GM18502 (cell line): ENCODE measurements around the gene SLC41A3.
"Not testable (repeated sequence)": the region's sequence is repeated elsewhere in the genome, so short reads cannot be mapped to it uniquely, and the experiment has no call there.

ENCODE experiments used
- ATAC-seq: cut with Tn5 transposase; IDR thresholded peaks from one replicate; pipeline ENCODE4 v1.9.1; 2021; ENCODE audit warnings: mild to moderate bottlenecking; ENCODE audit not compliant: unreplicated experiment, poor library complexity

Gene SLC41A3

GRCh38 chr3:126056681-126057500 is 27.0 kb downstream of the SLC41A3 start:
- ATAC-seq: no peak

DNA sequence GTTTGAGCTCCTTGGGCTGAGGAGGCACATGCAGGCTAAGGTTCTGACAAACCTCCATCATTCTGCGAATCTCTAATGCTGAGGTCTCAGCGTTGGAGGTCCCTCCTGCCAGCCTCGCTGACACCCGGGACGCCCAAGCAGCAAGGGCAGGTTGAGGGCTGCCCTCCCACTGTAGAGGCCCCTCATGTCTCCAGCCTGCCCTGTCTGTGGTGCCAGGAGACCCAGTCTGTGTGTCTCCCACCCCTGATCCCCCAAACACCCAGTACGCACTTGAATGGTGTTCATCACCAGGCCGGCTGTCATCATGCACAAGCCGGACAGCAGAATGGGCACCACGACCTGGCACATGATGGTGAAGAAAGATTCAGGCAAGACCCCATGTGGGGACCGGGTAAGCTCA is 27.8 kb downstream of the SLC41A3 start:
- ATAC-seq: no peak

DNA sequence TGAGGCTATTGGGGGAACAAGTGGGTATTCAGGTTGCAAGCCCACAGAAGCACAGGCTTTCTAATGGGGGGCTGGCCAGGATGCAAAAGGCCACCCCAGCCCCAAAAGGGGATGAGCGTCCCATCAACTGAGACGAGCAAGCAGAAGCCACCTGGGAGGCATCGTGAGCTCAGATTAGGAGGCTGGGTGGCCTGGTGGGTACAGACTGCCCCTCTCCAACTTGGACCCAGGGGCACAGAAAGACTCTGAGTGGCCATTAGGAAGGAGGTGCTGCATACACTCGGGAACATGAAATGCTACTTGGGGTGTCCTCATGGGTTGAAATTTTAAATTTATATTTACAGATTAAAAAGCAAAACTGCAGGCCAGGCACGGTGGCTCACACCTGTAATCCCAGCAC is 29.1 kb downstream of the SLC41A3 start:
- no peak for ATAC-seq

DNA sequence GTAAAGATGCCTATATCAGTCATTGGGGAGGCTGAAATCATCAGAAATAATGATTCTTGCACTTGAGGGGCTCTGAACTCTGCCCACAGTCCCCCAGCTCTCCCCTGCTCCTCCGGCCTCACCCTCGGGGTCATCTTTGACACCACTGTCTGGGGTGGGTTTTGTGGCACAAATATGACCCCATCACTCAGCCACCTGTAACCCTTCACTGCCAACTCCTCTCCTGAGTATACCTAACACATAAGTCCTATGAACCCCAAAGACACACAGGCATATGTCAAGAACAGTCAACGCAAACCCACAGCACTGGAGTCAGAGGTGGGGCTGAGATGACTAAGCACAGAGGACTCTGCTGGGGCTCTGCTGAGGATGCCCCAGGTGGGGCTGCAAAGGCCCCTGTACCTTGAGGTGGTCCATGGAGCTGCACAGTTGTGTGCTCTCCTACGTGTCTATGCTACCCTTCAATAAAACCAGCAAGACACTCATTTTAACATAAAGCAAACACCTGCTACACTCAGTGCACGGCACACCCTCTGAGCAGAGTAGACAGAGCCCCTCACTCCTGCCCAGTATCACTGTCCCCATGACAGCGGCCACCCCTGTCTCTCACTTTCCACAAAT is 29.9 kb downstream of the SLC41A3 start:
- no peak for ATAC-seq

- ATAC-seq: no peak
Observed at GRCh38 chr3:126053513-126053912, 30.4 kb downstream of the SLC41A3 start.

GRCh38 chr3:126052196-126053058 is 31.5 kb downstream of the SLC41A3 start:
- no peak for ATAC-seq

- ATAC-seq: no peak
Observed at GRCh38 chr3:126051741-126052140, 32.2 kb downstream of the SLC41A3 start.

GRCh38 chr3:126051234-126051633 is 32.7 kb downstream of the SLC41A3 start:
- no peak for ATAC-seq

DNA sequence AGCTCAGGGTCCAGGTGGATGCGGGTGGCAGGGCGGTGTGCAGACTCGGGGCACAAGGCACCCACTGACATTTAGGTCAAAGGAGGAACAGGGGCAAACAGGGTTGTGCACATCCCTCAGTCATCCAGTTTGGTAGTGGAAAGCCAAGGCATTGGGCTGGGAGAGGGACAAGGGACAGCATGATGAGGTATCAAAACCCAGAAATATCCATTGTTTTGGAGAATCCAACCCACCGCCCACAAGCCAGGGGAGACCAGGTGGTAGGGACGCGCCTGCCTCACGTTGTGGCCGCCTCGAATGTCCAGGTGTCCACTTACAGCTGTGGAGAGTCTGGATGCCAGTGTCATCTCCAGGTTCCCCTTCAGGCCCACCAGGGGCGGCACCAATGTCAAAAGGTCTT is 33.3 kb downstream of the SLC41A3 start:
- no peak for ATAC-seq

- ATAC-seq: no peak
Observed at GRCh38 chr3:126050050-126050392, 33.9 kb downstream of the SLC41A3 start.

DNA sequence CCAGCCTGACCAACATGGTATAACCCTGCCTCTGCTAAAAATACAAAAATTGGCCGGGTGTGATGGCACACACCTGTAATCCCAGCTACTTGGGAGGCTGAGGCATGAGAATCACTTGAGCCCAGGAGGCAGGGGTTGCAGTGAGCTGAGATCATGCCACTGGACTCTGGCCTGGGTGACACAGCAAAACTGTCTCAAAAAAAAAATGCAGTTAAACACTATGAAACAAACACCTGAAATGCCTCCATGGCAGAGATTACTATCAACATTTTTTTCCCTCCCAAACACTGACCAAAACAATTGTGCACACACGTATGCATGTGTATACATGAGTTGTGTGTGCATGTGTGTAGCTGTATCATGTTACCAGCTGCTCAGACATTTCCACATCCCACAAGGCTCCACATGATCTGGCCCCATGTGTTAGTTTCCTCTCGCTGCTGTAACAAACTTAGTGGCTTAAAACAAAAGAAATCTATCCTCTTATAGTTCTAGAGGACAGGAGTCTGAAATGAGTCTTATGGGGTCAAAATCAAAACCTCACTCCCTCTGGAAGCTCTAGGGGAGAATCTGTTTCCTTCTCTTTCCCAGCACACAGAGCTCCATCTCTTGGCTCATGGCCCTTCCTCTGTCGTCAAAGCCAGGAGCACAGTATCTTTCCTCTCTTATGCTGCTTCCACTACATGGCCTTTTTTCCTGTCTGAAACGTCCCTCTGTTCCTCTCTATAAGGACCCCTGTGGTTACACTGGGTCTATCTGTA is 34.5 kb downstream of the SLC41A3 start:
- ATAC-seq: no peak

GRCh38 chr3:126040386-126040785 is 43.5 kb downstream of the SLC41A3 start:
- no peak for ATAC-seq

DNA sequence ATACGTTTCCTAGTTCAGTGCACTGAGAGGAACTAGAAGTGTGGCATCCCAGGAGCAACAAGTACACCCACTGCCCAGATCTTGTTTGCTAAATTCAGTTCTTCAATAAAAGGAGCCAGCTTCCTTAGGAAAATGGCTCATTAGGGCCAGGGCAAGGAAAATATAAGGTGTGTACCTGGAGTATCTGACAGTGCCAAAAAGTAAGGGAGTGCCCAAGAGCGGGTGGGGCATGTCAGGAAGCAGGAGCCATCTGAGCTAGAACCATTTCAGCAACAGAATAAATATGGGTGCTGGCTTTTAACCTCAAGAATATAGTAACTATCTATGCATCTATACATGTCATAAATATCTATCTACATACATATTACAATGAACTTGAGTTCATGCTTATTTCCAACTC is 44.1 kb downstream of the SLC41A3 start:
- no peak for ATAC-seq

GRCh38 chr3:126038791-126039190 is 45.1 kb downstream of the SLC41A3 start:
- not testable (repeated sequence) for ATAC-seq

DNA sequence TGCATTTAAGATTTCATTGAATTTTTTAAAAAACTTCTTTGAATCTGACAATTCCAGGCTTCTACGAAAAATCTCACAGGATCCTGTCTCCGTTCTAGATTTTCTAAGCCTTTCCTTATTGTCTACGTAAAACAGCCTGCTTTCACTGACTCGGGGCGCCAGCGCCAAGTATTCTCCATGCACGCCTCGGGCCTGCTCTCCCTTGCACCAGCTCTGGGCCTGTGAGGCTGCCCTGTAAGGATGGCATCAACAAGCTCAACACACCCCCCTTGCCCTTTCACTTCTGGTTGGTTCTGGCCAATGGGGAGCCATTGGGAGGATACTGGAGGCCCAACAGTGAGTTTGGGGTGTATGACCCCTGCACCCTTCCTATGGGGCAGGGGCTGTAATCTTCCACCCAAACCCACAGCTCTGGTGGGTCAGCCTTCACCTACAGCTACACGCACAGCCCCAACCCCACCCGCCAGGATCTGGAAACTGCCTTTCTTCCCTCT is 47.8 kb downstream of the SLC41A3 start:
- ATAC-seq: no peak

DNA sequence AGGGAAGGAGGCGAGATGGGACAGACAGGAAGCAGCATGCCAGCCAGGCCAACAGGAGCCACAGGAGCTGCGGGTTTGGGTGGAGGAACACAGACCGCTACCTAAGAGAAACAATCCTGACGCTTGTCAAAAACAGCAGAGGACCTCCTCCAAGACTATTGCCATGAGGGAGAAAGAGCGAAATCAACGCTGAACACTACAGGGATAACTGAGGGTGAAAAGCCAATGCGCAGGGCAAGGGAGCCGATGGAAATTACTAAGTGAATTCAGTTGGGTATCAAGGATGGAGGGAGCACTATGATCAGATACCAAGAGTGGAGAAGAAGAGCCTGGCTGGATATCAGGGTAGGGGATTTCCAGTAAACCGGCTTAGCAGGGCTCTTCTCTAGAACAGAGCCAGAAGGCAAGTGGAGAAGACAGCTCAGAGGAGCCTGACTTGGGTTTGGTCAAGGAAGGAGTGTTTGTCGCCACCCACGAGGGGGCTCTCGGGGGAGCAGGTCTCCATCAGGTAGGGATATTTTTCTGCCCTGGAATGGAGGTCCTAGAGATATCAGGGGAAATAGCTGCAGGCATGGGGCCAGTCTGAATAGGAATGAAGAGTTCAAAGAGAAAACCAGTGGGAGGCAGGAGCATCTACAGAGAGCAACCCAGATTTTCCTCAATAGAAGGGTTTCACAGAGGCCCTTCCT is 48.4 kb downstream of the SLC41A3 start:
- no peak for ATAC-seq

- ATAC-seq: no peak
Observed at GRCh38 chr3:126034481-126035361, 49.2 kb downstream of the SLC41A3 start.

GRCh38 chr3:126033765-126034164 is 50.2 kb downstream of the SLC41A3 start:
- no peak for ATAC-seq
